K562 (cell line): Measurements from ENCODE around the gene GLRA3. TPM values are rescaled to one million over a fixed set of nuclear protein-coding genes. Genes with fewer than 3 reads are reported as not detected.

Experiments used
- ATF1 ChIP-seq, 2 experiments: fragments of 450-650 bp in 1 of 2; IDR thresholded peaks; 2 replicates each; pipeline ENCODE4 v1.6.1; 2016; ENCODE audit warnings: missing compliant biosample characterization in 1 of 2, missing genetic modification characterization in 1 of 2
- BRD9 ChIP-seq: fragments of 450-650 bp; IDR thresholded peaks from 2 replicates; pipeline ENCODE4 v1.6.1; 2018; ENCODE audit warnings: low read depth; ENCODE audit not compliant: partially characterized antibody
- CHAMP1 ChIP-seq: fragments of 450-650 bp; IDR thresholded peaks from 2 replicates; pipeline ENCODE4 v1.6.1; 2016; ENCODE audit warnings: mild to moderate bottlenecking
- DACH1 ChIP-seq: fragments of 450-650 bp; IDR thresholded peaks from 2 replicates; pipeline ENCODE4 v1.6.1; 2018; ENCODE audit not compliant: partially characterized antibody
- DPF2 ChIP-seq: fragments of 450-650 bp; IDR thresholded peaks from 2 replicates; pipeline ENCODE4 v1.6.1; 2016
- FOXM1 ChIP-seq, 2 experiments: fragments of 450-650 bp in 1 of 2; sonication (generic) in 1 of 2; formaldehyde crosslinking in 1 of 2; IDR thresholded peaks; 2 replicates each; pipeline versions ENCODE4 v1.6.1 to v1.9.0; 2017 to 2022; ENCODE audit warnings: low read depth in 2 of 2, mild to moderate bottlenecking in 2 of 2, missing genetic modification reagents in 1 of 2, moderate library complexity in 1 of 2
- GATA2 ChIP-seq: sonication (generic); formaldehyde crosslinking; IDR thresholded peaks from 2 replicates; pipeline ENCODE4 v1.4.0; 2020; ENCODE audit warnings: mild to moderate bottlenecking, missing genetic modification reagents
- HCFC1 ChIP-seq: IDR thresholded peaks from 2 replicates; pipeline ENCODE4 v1.6.1; 2012; ENCODE audit warnings: low read depth, low read length, improper control_type of control experiment
- HMGXB4 ChIP-seq: sonication (generic); formaldehyde crosslinking; IDR thresholded peaks from 2 replicates; pipeline ENCODE4 v1.8.1; 2023; ENCODE audit warnings: mild to moderate bottlenecking, missing genetic modification reagents
- KLF16 ChIP-seq: IDR thresholded peaks from 2 replicates; pipeline ENCODE4 v1.6.1; 2016; ENCODE audit warnings: antibody characterized with exemption
- MTA1 ChIP-seq: fragments of 450-650 bp; IDR thresholded peaks from 2 replicates; pipeline ENCODE4 v1.6.1; 2017; ENCODE audit warnings: borderline replicate concordance
- MTA2 ChIP-seq: fragments of 450-650 bp; IDR thresholded peaks from 2 replicates; pipeline ENCODE4 v1.6.1; 2016; ENCODE audit warnings: low read depth
- NCOR1 ChIP-seq: fragments of 450-650 bp; IDR thresholded peaks from 2 replicates; pipeline ENCODE4 v1.6.1; 2016; ENCODE audit warnings: mild to moderate bottlenecking, moderate library complexity
- SMARCC2 ChIP-seq: fragments of 450-650 bp; IDR thresholded peaks from 2 replicates; pipeline ENCODE4 v1.6.1; 2017; ENCODE audit warnings: antibody characterized with exemption, moderate library complexity, mild to moderate bottlenecking, low read depth
- SOX6 ChIP-seq: fragments of 450-650 bp; IDR thresholded peaks from 2 replicates; pipeline ENCODE4 v1.6.1; 2014; ENCODE audit warnings: mild to moderate bottlenecking
- STAT5A ChIP-seq: IDR thresholded peaks from 2 replicates; pipeline ENCODE4 v1.6.1; 2012; ENCODE audit warnings: low read length, inconsistent platforms, borderline replicate concordance
- TRIM24 ChIP-seq, 2 experiments: fragments of 450-650 bp; IDR thresholded peaks; 2 replicates each; pipeline ENCODE4 v1.6.1; 2016
- polyA plus RNA-seq, 8 experiments: library from polyadenylated mRNA; depleted of rRNA in 4 of 8; stranded (reverse) in 5 of 8; unstranded in 3 of 8; fragments of >200 nt; fragmentation: Nextera tagmentation in 2 of 8; fragmentation: Illumina TruSeq in 1 of 8; extraction: Ambion mirVana in 2 of 8; extraction: Trizol in 1 of 8; gene quantifications; 2 replicates each; pipeline versions ENCODE4 v1.2.1 to v1.2.3, GENCODE V29; 2011 to 2014; ENCODE audit warnings: inconsistent platforms in 1 of 8, missing spikeins in 1 of 8
- total RNA-seq, 7 experiments: library from RNA; depleted of rRNA in 6 of 7; stranded (reverse); fragments of >200 nt in 6 of 7; fragmentation: Illumina TruSeq in 2 of 7; extraction: Trizol in 2 of 7; gene quantifications; 2 replicates each; pipeline versions ENCODE4 v1.2.1 to v1.2.3, GENCODE V29; 2011 to 2021; ENCODE audit warnings: low replicate concordance in 1 of 7

GLRA3 gene
- total and polyA plus RNA-seq, 9 of the 15 experiments (the other 6 are each of a cell fraction or from before 2014, with no cell fraction given) = 0.06 to 0.14 (median 0.08) TPM; not detected in 2

GRCh38 chr4:174657472-174657871, 171.6 kb downstream of the GLRA3 start (continued):
- TF ChIP-seq KLF16 (peak; percentile 68), GATA2 (CRISPR knock-in tag) (no peak), MTA1 (peak; percentile 48; the same call in 1 of the 2 replicates), ATF1 (CRISPR knock-in tag; IDR thresholded peaks at IDR 0.05) (no peak), ATF1 (tag; IDR thresholded peaks at IDR 0.05) (0 out of 2 replicates have a peak, but pooled peaks have one; percentile 2), TRIM24 (IDR thresholded peaks at IDR 0.05) (peak; percentile 80 to 85), FOXM1 (IDR thresholded peaks at IDR 0.05; ENCODE audit: low read depth) (peak; percentile 59), FOXM1 (CRISPR knock-in tag; IDR thresholded peaks at IDR 0.05; ENCODE audit: low read depth) (no peak), HMGXB4 (CRISPR knock-in tag) (no peak), NCOR1 (peak; percentile 82), HCFC1 (no peak), DPF2 (peak; percentile 86), BRD9 (peak; percentile 40), STAT5A (peak; percentile 45; the same call in 1 of the 2 replicates), DACH1 (peak; percentile 10), SMARCC2 (0 out of 2 replicates have a peak, but pooled peaks have one; percentile 26), MTA2 (peak; percentile 57), SOX6 (peak; percentile 80), CHAMP1 (peak; percentile 57; the same call in 1 of the 2 replicates)
